ENCODE results near the gene TYMP. TPM values are rescaled to one million over a fixed set of nuclear protein-coding genes. Genes with fewer than 3 reads are reported as not detected.

Gene TYMP
- polyA plus RNA-seq, 6 donors from 2014 or later, result 10.5 to 41.3 (median 18.0) TPM

GRCh38 chr22:50556703-50557102 lies 26.9 kb upstream of the TYMP start:
- ATAC-seq (ENCODE audit: low read depth in 2 of 2) (no peak), DNase-seq (no peak)
- Mint-ChIP-seq H3K9me3 (no peaks in the 10 kb centered on the region), H3K4me3 (no peak overlapping the region), H3K27me3 (peaks cover 0 to 16% (median 9%) of the 10 kb centered on the region in 3 donors), H3K36me3 (no peaks in the 10 kb centered on the region), H3K4me1 (peaks cover 2 to 10% (median 6%) of the 10 kb centered on the region in 3 donors), H3K27ac (no peak overlapping the region)

- Mint-ChIP-seq H3K36me3 (no peaks in the 10 kb centered on the region), H3K4me1 (peaks cover 9 to 12% (median 12%) of the 10 kb centered on the region in 3 donors), H3K27ac (peak overlapping the region in 1 of 6 donors; percentile 66), H3K9me3 (no peaks in the 10 kb centered on the region), H3K27me3 (peaks cover 0 to 9% (median 8%) of the 10 kb centered on the region in 3 donors), H3K4me3 (peak overlapping the region in 1 of 8 donors; percentile 38)
- ATAC-seq (ENCODE audit: low read depth in 2 of 2), result no peak
- DNase-seq, result no peak
Measured at GRCh38 chr22:50553310-50553709, 23.5 kb upstream of the TYMP start.

GRCh38 chr22:50551160-50551752 lies 21.4 kb upstream of the TYMP start:
- Mint-ChIP-seq H3K36me3 (no peaks in the 10 kb centered on the region), H3K27ac (no peak overlapping the region), H3K9me3 (no peaks in the 10 kb centered on the region), H3K27me3 (peaks cover 0 to 9% (median 3%) of the 10 kb centered on the region in 3 donors), H3K4me1 (peaks cover 9 to 22% (median 19%) of the 10 kb centered on the region in 3 donors), H3K4me3 (peak overlapping the region in 3 of 8 donors; percentile 18 to 66 (median 30))
- no peak for DNase-seq
- ATAC-seq (ENCODE audit: low read depth in 2 of 2), result no peak

GRCh38 chr22:50550395-50550794 lies 20.6 kb upstream of the TYMP start:
- peaks cover 0 to 9% (median 0%) of the 10 kb centered on the region in 3 donors for H3K27me3 Mint-ChIP-seq
- no peak overlapping the region for H3K27ac Mint-ChIP-seq
- peak overlapping the region in 6 of 8 donors; percentile 48 to 77 (median 66) for H3K4me3 Mint-ChIP-seq
- no peak for ATAC-seq (ENCODE audit: low read depth in 2 of 2)
- no peaks in the 10 kb centered on the region for H3K36me3 Mint-ChIP-seq
- no peaks in the 10 kb centered on the region for H3K9me3 Mint-ChIP-seq
- peaks cover 9 to 22% (median 19%) of the 10 kb centered on the region in 3 donors for H3K4me1 Mint-ChIP-seq
- DNase-seq, result no peak

GRCh38 chr22:50548921-50549790 lies 19.3 kb upstream of the TYMP start:
- DNase-seq (no peak), ATAC-seq (ENCODE audit: low read depth in 2 of 2) (peak; percentile 11 to 14)
- peaks cover 9 to 32% (median 29%) of the 10 kb centered on the region in 3 donors for H3K4me1 Mint-ChIP-seq
- H3K4me3 Mint-ChIP-seq, result peak overlapping the region; percentile 62 to 88 (median 80)
- peak overlapping the region in 3 of 6 donors; percentile 43 to 73 (median 65) for H3K27ac Mint-ChIP-seq
- no peaks in the 10 kb centered on the region for H3K36me3 Mint-ChIP-seq
- H3K27me3 Mint-ChIP-seq, result peaks cover 0 to 8% (median 0%) of the 10 kb centered on the region in 3 donors
- no peaks in the 10 kb centered on the region for H3K9me3 Mint-ChIP-seq

- peaks cover 0 to 4% (median 0%) of the 10 kb centered on the region in 3 donors for H3K27me3 Mint-ChIP-seq
- H3K27ac Mint-ChIP-seq, result peak overlapping the region in 5 of 6 donors; percentile 19 to 89 (median 72)
- H3K4me3 Mint-ChIP-seq, result peak overlapping the region; percentile 59 to 76 (median 68)
- H3K36me3 Mint-ChIP-seq, result no peaks in the 10 kb centered on the region
- no peaks in the 10 kb centered on the region for H3K9me3 Mint-ChIP-seq
- DNase-seq, result peak; percentile 46
- ATAC-seq (ENCODE audit: low read depth in 2 of 2), result peak; percentile 35 to 38
- peaks cover 9 to 32% (median 29%) of the 10 kb centered on the region in 3 donors for H3K4me1 Mint-ChIP-seq
Measured at GRCh38 chr22:50548040-50548920, 18.5 kb upstream of the TYMP start.

GRCh38 chr22:50547263-50547985 lies 17.6 kb upstream of the TYMP start:
- DNase-seq (no peak), ATAC-seq (ENCODE audit: low read depth in 2 of 2) (no peak)
- H3K4me1 Mint-ChIP-seq, result peaks cover 12 to 32% (median 32%) of the 10 kb centered on the region in 3 donors
- H3K36me3 Mint-ChIP-seq, result no peaks in the 10 kb centered on the region
- no peaks in the 10 kb centered on the region for H3K9me3 Mint-ChIP-seq
- H3K27ac Mint-ChIP-seq, result peak overlapping the region in 2 of 6 donors; percentile 62 to 89
- H3K27me3 Mint-ChIP-seq, result peaks cover 0 to 4% (median 0%) of the 10 kb centered on the region in 3 donors
- peak overlapping the region in 6 of 8 donors; percentile 32 to 88 (median 55) for H3K4me3 Mint-ChIP-seq

- Mint-ChIP-seq H3K27ac (peak overlapping the region in 3 of 6 donors; percentile 42 to 85 (median 42)), H3K36me3 (no peaks in the 10 kb centered on the region), H3K9me3 (no peaks in the 10 kb centered on the region), H3K27me3 (peaks cover 0 to 4% (median 0%) of the 10 kb centered on the region in 3 donors), H3K4me3 (peak overlapping the region in 2 of 8 donors; percentile 34 to 61), H3K4me1 (peaks cover 14 to 39% (median 32%) of the 10 kb centered on the region in 3 donors)
- DNase-seq (no peak), ATAC-seq (ENCODE audit: low read depth in 2 of 2) (no peak)
Measured at GRCh38 chr22:50546326-50547262, 16.8 kb upstream of the TYMP start.

GRCh38 chr22:50545522-50546325 lies 15.9 kb upstream of the TYMP start, which contains the start of gene KLHDC7B:
Gene KLHDC7B (plus strand): TSS chr22:50545899. CDS start chr22:50546244, 345 bp downstream.
- Mint-ChIP-seq H3K27me3 (peaks cover 0 to 2% (median 0%) of the 10 kb centered on the region in 3 donors), H3K4me3 (peak within 1 kb of the TSS in 7 of 8 donors; percentile 27 to 74 (median 61)), H3K27ac (peak within 1 kb of the TSS; percentile 72 to 97 (median 78)), H3K36me3 (no peaks in the 10 kb centered on the region), H3K9me3 (no peaks in the 10 kb centered on the region), H3K4me1 (peaks cover 18 to 47% (median 35%) of the 10 kb centered on the region in 3 donors)
- DNase-seq (no peak), ATAC-seq (ENCODE audit: low read depth in 2 of 2) (no peak)

- Mint-ChIP-seq H3K36me3 (no peaks in the 10 kb centered on the region), H3K27ac (peak overlapping the region; percentile 72 to 97 (median 82)), H3K4me1 (peaks cover 14 to 44% (median 32%) of the 10 kb centered on the region in 3 donors), H3K27me3 (no peaks in the 10 kb centered on the region), H3K4me3 (peak overlapping the region in 5 of 8 donors; percentile 27 to 76 (median 67)), H3K9me3 (no peaks in the 10 kb centered on the region)
- no peak for ATAC-seq (ENCODE audit: low read depth in 2 of 2)
- DNase-seq, result no peak
Measured at GRCh38 chr22:50544746-50545253, 15.0 kb upstream of the TYMP start.

Measured in naive B cell (primary cell).